CD4-positive, alpha-beta T cell (primary cell): ENCODE measurements around the gene EPB41L5. TPM values are rescaled to one million over a fixed set of nuclear protein-coding genes. Genes with fewer than 3 reads are reported as not detected.

Experiments used
- ATAC-seq: fragments of 200-7000 bp; cut with Tn5 transposase; one replicate; pipeline ENCODE4 v1.10.0; 2022; ENCODE audit warnings: mild to moderate bottlenecking; ENCODE audit not compliant: poor library complexity
- CTCF ChIA-PET: fragments of 350-600 bp; sonication (Branson Sonifier 250); formaldehyde crosslinking; loops from one replicate; lab custom pipeline; 2021; ENCODE audit warnings: antibody characterized with exemption, inconsistent platforms; lab: Charles Lee
- POLR2A ChIA-PET: fragments of 350-600 bp; sonication (Branson Sonifier 250); formaldehyde crosslinking; loops from one replicate; lab custom pipeline; 2021; ENCODE audit warnings: antibody characterized with exemption, inconsistent platforms; lab: Charles Lee
- DNase-seq, 14 experiments: peaks; one replicate each; pipeline ENCODE4 v3.0.0-alpha.2; 2013 to 2020; ENCODE audit warnings: mixed read lengths in 2 of 14
- H3K27ac ChIP-seq, 2 donors: one replicate each; pipeline versions ENCODE4 v1.5.1 to v1.7.0; 2013; ENCODE audit warnings: low read length in 2 of 2, low read depth in 1 of 2, mild to moderate bottlenecking in 1 of 2
- H3K27me3 ChIP-seq, 2 experiments: 1 replicate in 1 of 2; 2 replicates in 1 of 2; pipeline versions ENCODE4 v1.6.1 to v1.7.0; 2013; ENCODE audit warnings: low read length in 2 of 2, control low read depth in 1 of 2, mild to moderate bottlenecking in 1 of 2, moderate library complexity in 1 of 2; ENCODE audit not compliant: insufficient read depth in 2 of 2, control insufficient read depth in 1 of 2
- H3K36me3 ChIP-seq: one replicate; pipeline ENCODE4 v1.6.1; 2013; ENCODE audit warnings: low read length, control low read depth; ENCODE audit not compliant: insufficient read depth
- H3K4me1 ChIP-seq: one replicate; pipeline ENCODE4 v1.6.1; 2013; ENCODE audit warnings: low read length, control low read depth; ENCODE audit not compliant: insufficient read depth
- H3K4me3 ChIP-seq: one replicate; pipeline ENCODE4 v1.5.1; 2013; ENCODE audit warnings: mild to moderate bottlenecking, low read length, moderate library complexity
- H3K9me3 ChIP-seq, 2 experiments: 1 replicate in 1 of 2; 2 replicates in 1 of 2; pipeline versions ENCODE4 v1.6.1 to v1.7.0; 2013; ENCODE audit warnings: low read length in 2 of 2, mild to moderate bottlenecking in 2 of 2, control low read depth in 1 of 2, moderate library complexity in 1 of 2; ENCODE audit not compliant: control insufficient read depth in 1 of 2, insufficient read depth in 1 of 2
- H3K27ac Mint-ChIP-seq: one replicate; pipeline ENCODE4 v1.8.0; 2020; ENCODE audit warnings: mixed read lengths
- H3K27me3 Mint-ChIP-seq: one replicate; pipeline ENCODE4 v1.8.0; 2021; ENCODE audit warnings: mixed read lengths
- H3K36me3 Mint-ChIP-seq: one replicate; pipeline ENCODE4 v1.8.0; 2021; ENCODE audit warnings: low read depth, mixed read lengths
- H3K4me1 Mint-ChIP-seq: one replicate; pipeline ENCODE4 v1.8.0; 2021; ENCODE audit warnings: low read depth, mixed read lengths
- H3K4me3 Mint-ChIP-seq: one replicate; pipeline ENCODE4 v1.8.0; 2020; ENCODE audit warnings: mild to moderate bottlenecking, mixed read lengths
- H3K9me3 Mint-ChIP-seq: one replicate; pipeline ENCODE4 v1.8.0; 2020; ENCODE audit warnings: mixed read lengths
- CTCF ChIP-seq: fragments of 200-600 bp; IDR thresholded peaks from one replicate; pipeline ENCODE4 v1.8.0; 2022; ENCODE audit warnings: antibody characterized with exemption, mild to moderate bottlenecking
- intact Hi-C, 2 experiments: fragments of 100-400 bp; cut with DNase I in 1 of 2; cut with micrococcal nuclease in 1 of 2; formaldehyde crosslinking; loops; one replicate each; pipeline versions ENCODE4 v1.15.1 to v1.9.0; 2023 to 2025; cut with DNase I, micrococcal nuclease
- total RNA-seq, 174 experiments: library from RNA in 2 of 174; stranded (reverse) in 2 of 174; gene quantifications; one replicate each; pipeline ENCODE4 v1.2.3 and lab custom pipeline; 2021 to 2026

EPB41L5 gene
- total RNA-seq, 2 experiments from 2014 or later: 4.6 to 5.1 TPM

- no peaks in the 10 kb centered on the region for H3K9me3 Mint-ChIP-seq
- Histone ChIP-seq H3K36me3 (no peaks in the 10 kb centered on the region), H3K4me1 (peaks cover 34% of the 10 kb centered on the region), H3K27me3 (no peaks in the 10 kb centered on the region), H3K27ac (no peak overlapping the region), H3K4me3 (no peak overlapping the region), H3K9me3 (no peaks in the 10 kb centered on the region)
- no peaks in the 10 kb centered on the region for H3K27me3 Mint-ChIP-seq
- peak overlapping the region; percentile 50 for H3K4me3 Mint-ChIP-seq
- ATAC-seq (no peak), DNase-seq (peak in 4 of 14 experiments; percentile 26 to 79 (median 74))
- CTCF ChIA-PET: interaction anchor here (0.9 to 3.1 kb wide), 12 partner anchors 9 to 472 kb away, joined by 3 to 15 read pairs (median 4); partner anchors contain the start of gene TMEM185B
- H3K4me1 Mint-ChIP-seq: peaks cover 52% of the 10 kb centered on the region
- POLR2A ChIA-PET: interaction anchor here (0.6 to 3.0 kb wide), 14 partner anchors 10 to 533 kb away, joined by 3 to 32 read pairs (median 4); partner anchors contain the start of genes EPB41L5, RALB and TMEM177
- peak; percentile 88 for TF ChIP-seq CTCF
- H3K36me3 Mint-ChIP-seq: peaks cover 3% of the 10 kb centered on the region
- intact Hi-C loops: loop anchor here (1.0 to 10.0 kb wide), 11 partner anchors 57 to 810 kb away; partner anchors contain the start of genes C2orf76 (in 1 of the 2), DBI (in 1 of the 2), EPB41L5 (in 1 of the 2) and PTPN4 (in 1 of the 2)
- peak overlapping the region; percentile 95 for H3K27ac Mint-ChIP-seq
Measured at GRCh38 chr2:120174963-120175581, 162.2 kb downstream of the EPB41L5 start.

GRCh38 chr2:120176526-120176925 lies 163.6 kb downstream of the EPB41L5 start:
- no peaks in the 10 kb centered on the region for H3K9me3 Mint-ChIP-seq
- POLR2A ChIA-PET: interaction anchor here (0.5 to 3.0 kb wide), 30 partner anchors 21 to 535 kb away, joined by 3 to 32 read pairs (median 5); partner anchors contain the start of genes EPB41L5, PTPN4, RALB and TMEM177
- H3K4me1 Mint-ChIP-seq: peaks cover 61% of the 10 kb centered on the region
- Histone ChIP-seq H3K9me3 (no peaks in the 10 kb centered on the region), H3K36me3 (no peaks in the 10 kb centered on the region), H3K27ac (peak overlapping the region; percentile 77 to 88), H3K4me3 (peak overlapping the region; percentile 60), H3K4me1 (peaks cover 45% of the 10 kb centered on the region), H3K27me3 (no peaks in the 10 kb centered on the region)
- no peaks in the 10 kb centered on the region for H3K27me3 Mint-ChIP-seq
- no peak for TF ChIP-seq CTCF
- CTCF ChIA-PET: interaction anchor here (0.6 to 3.1 kb wide), 9 partner anchors 21 to 421 kb away, joined by 3 to 15 read pairs (median 5); partner anchors contain the start of genes PTPN4 and RALB
- ATAC-seq: peak; percentile 1
- DNase-seq: peak in 1 of 14 experiments; percentile 27
- intact Hi-C loops: loop anchor here (2.0 to 10.0 kb wide), 5 partner anchors 56 to 812 kb away; partner anchors contain the start of genes C2orf76 (in 1 of the 2), DBI (in 1 of the 2) and PTPN4 (in 1 of the 2)
- peaks cover 3% of the 10 kb centered on the region for H3K36me3 Mint-ChIP-seq
- peak overlapping the region; percentile 95 for H3K27ac Mint-ChIP-seq
- H3K4me3 Mint-ChIP-seq: peak overlapping the region; percentile 97

GRCh38 chr2:120177001-120177621 lies 164.2 kb downstream of the EPB41L5 start:
- Mint-ChIP-seq H3K27me3 (no peaks in the 10 kb centered on the region), H3K36me3 (peaks cover 3% of the 10 kb centered on the region), H3K4me1 (peaks cover 67% of the 10 kb centered on the region), H3K27ac (peak overlapping the region; percentile 95), H3K9me3 (no peaks in the 10 kb centered on the region), H3K4me3 (peak overlapping the region; percentile 97)
- DNase-seq (peak; percentile 63 to 93 (median 74)), ATAC-seq (peak; percentile 92)
- TF ChIP-seq CTCF: peak; percentile 61
- Histone ChIP-seq H3K27me3 (no peaks in the 10 kb centered on the region), H3K9me3 (no peaks in the 10 kb centered on the region), H3K4me3 (peak overlapping the region; percentile 60), H3K27ac (peak overlapping the region; percentile 77 to 88), H3K4me1 (peaks cover 51% of the 10 kb centered on the region), H3K36me3 (no peaks in the 10 kb centered on the region)
- POLR2A ChIA-PET: interaction anchor here (0.5 to 3.0 kb wide), 29 partner anchors 21 to 536 kb away, joined by 3 to 32 read pairs (median 5); partner anchors contain the start of genes EPB41L5, PTPN4, RALB and TMEM177
- intact Hi-C loops: loop anchor here (1.0 to 10.0 kb wide), 7 partner anchors 55 to 812 kb away; partner anchors contain the start of genes C2orf76 (in 1 of the 2), DBI (in 1 of the 2) and PTPN4 (in 1 of the 2)
- CTCF ChIA-PET: interaction anchor here (0.6 to 3.1 kb wide), 9 partner anchors 21 to 421 kb away, joined by 3 to 15 read pairs (median 5); partner anchors contain the start of genes PTPN4 and RALB
